ENCODE measurements around the gene METAP1.

Gene METAP1

DNA sequence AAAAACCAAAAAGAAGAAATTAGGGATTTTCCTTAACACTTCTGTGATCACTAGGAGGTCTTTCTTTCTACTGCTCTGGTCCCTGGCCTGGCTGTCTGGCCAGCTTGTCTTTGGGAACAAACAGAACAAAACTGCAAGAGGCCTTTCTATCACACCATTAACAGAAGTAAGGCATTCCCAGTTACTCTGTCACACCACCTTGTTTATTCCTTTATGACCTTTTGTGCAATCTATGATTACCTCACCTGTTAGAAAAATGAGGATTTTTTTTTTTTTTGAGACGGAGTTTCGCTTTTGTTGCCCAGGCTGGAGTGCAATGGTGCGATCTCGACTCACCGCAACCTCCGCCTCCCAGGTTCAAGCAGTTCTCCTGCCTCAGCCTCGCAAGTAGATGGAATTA, 3.0 kb downstream of the METAP1 start:
- DNase-seq = no peak

DNA sequence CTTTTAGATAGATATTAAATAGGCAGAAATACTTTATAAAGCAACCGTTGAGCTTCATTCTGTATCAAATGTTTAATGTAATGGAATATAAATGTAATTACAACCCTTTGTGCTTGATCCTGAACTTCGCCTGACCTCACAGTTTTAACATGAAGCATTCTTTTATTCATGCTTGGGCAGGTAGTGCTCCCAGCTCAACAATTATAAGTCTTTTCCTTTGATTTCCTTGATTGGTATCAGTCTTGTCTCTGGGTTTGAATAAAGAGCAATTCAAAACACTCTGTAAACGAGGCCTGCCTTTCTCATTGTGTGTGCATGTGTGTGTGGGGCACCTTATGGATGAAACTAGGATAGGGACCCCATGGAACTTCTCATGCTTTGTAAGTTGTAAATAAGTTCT, 6.8 kb downstream of the METAP1 start:
- no peak for DNase-seq

DNA sequence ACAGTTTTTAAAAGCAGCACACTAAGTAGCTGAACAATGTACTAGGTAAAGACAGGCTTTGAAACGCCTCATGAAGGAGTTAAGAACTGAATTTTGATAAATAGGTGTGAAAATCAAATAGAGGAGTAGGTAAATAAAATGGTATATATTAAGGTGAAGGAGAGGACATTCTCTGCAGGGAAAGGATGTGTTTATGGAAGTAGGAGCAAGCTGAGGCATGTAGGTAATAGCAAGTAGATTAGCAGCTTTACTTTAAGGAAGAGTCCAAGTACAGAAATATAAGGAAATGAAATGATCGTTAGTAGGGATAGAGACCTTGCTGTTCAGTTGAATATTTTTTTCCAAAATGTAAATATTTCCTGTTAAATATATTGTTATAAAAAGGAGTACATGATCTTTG, 12.5 kb downstream of the METAP1 start:
- DNase-seq = no peak

DNA sequence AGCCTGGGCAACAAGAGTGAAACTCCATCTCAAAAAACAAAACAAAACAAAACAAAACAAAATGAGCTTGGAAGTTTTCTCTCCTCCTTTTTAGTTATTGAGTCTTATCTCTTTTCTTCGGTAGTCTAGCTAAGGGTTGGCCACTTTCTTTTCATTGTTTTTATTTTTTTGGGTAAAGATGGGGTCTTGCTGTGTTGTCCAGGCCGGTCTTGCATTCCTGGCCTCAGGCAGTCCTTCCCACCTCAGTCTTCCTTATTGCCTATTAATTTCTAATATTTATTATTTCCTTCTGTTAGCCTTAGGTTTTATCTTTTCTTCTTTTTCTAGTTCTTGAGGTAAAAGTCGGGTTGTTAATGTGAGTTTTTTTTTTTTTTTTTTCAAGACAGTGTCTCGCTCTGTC, 16.4 kb downstream of the METAP1 start:
- DNase-seq = no peak

DNA sequence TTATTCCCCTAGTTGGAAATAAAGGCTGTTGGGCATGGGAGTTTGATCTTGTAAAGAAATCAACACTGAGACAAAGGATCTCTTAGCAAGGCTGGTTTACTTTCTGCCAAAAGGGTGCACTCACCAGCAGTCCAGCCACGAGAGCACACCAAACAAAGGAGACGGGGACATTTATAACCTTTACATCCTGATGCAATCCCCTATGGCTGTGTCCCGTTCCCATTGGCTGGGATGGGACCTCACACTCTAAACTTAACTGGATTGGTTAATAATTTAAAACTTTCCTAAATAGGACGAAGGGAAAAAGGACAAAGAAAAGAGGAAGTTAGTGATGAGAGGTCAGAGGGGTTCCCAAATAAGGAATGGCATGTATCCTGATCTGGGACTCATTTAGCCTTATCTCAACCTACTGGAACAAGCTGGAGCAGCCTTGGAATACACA, 17.9 kb downstream of the METAP1 start:
- DNase-seq = no peak

DNA sequence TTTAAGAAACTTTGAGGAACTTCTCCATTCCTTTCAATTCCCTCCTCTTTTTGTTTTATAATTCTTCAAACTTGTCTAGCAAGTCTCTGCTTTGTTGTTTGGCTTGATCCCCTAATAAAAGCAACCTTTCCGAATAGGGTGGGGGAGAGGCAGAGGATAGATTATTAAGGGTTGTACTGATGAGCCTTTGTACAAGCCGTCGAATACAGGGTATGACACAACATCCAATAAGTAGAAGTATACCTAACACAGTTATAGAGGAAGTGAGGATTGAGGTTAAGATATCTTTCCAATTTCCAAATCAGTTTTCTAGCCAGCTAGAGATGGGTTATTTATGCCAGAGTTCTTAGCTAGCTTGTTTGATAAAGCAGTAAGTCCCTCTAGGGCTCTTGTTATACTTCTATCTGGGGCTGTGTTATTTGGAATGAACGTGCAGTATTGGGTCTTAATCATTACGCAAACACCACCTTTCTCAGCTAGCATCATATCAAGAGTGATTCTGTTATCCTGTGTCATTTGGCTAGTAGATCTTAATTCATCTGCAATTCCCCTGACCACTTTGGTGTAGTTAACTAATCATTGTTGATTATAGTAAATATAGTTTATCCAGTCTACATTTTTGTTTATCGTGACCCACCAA, 18.5 kb downstream of the METAP1 start:
- DNase-seq = no peak

DNA sequence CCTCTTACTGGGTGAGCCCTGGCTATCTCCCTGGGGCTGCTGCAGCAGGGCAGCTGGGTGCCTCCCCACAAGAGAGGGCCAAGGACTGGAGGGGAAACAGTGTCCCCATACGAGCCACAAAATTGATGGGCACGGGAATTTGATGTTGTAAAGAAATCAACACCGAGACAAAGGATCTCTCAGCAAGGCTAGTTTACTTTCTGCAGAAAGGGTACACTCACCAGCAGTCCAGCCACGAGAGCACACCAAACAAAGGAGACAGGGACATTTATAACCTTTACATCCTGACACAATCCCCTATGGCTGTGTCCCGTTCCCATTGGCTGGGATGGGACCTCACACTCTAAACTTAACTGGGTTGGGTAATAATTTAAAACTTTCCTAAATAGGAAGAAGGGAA, 25.9 kb downstream of the METAP1 start:
- no peak for DNase-seq

DNA sequence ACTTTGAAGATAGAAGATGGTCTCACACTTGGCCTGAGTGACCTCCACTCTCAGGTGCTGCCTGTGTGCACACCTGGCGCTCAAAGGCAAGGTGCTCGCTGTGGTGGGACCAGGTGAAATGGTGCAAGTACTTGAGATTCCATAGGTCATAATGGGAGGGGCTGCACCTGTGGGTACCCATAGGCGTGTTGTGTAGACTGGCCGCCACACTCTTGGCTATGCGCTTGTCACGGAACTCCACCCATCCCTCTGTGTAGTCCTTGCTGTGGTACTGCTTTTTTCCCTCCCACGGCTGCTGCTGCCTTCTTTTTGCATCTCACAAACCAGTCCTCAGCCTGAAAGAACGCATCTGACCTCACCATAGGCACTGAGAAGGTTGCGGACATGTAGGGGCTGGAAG, 27.0 kb downstream of the METAP1 start:
- DNase-seq = no peak

DNA sequence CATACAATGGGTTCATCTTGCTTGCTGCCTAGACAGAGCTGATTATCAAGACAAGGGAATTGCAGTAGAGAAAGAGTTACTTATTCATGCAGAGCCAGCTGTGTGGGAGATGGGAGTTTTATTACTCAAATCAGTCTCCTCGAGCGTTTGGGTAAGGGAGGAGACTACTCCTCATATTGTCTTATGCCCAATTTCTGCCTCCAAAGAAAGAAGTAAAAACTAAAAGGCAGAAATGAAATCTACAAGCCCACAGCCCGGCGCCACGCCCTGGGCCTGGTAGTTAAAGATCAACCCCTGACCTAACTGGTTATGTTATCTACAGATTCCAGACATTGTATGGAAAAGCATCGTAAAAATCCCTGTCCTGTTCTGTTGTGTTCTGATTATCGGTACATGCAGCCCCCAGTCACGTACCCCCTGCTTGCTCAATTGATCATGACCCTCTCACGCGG, 28.3 kb downstream of the METAP1 start:
- DNase-seq = peak; percentile 87

DNA sequence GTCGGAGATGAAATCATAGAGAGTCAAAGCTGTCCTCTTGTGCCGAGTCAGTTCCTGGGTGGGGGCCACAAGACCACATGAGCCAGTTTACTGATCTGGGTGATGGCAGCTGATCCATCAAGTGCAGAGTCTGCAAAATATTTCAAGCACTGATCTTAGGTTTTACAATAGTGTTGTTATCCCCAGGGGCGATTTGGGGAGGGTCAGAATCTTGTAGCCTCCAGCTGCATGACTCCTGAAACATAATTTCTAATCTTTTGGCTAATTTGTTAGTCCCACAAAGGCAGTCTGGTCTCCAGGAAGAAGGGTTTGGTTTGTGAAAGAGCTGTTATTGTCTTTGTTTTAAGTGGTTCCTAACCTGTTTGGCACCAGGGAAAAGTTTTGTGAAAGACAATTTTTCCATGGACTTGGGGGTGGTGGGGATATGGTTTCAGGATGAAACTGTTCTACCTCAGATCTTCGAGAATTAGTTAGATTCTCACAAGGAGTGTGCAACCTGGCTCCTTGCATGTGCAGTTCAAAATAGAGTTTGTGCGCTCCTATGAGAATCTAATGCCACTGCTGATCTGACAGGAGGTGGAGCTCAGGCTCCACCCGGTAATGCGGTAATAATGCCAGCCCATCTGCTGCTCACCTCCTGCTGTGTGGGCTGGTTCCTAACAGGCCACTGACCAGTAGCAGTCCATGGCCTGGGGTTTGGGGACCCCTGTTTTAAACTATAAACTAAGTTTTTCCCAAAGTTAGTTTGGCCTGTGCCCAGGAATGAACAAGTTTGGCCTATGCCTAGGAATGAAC, 29.2 kb downstream of the METAP1 start:
- peak; percentile 62 for DNase-seq

DNA sequence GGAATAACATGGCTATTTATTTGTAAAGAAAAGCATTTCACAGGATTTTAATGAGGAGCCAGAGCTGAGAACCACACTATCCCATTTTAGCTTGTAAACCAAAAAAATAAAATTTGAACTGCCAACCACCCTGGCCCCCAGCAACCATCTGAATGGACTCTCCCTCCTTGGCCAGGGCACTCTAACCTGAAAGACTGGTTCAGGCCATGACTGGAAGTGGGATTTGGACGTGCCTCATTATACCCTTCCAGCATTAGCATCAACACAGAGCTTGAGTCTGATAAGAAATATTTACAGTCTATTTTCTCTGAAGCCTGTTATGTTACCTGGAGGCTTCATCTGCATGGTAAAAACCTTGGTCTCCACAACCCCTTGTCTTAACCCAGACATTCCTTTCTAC, 30.0 kb downstream of the METAP1 start:
- DNase-seq = no peak

DNA sequence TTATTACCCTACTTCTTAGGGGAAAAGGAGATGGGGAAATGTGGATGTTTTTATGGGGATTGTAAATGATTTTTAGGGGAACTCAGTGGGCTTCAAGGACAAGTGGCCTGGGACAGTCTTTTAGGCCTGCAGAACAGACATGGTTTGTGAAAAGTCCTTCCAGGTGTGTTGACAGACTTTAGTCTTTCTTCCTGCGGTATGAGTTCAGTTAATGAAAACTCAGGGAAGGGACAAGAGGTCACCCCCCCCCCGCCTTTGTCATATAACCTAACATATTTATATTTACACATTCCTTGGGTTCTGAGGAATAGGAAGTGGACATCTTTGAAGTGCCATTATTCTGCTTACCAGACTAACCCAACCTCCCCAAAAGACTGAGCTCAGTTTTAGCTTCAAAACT, 31.8 kb downstream of the METAP1 start:
- no peak for DNase-seq

DNA sequence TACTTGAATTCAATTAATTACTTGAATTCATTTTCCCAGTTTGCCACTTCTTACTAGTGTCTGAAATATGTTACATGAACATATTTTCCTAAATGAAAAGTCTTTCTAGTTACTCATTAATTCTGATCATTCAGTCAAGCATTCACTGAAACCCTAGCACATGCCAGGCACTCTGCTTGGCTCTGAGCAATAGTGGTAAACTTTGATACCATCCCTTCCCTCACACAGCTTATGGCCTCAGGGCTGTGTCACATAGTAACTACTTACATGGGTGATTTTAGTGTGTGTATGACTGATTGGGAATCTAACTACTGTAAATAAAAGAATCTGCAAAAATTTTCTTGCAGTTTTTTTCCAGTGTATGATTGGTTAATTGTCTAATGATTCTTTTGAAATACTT, 32.7 kb downstream of the METAP1 start:
- peak; percentile 43 for DNase-seq

DNA sequence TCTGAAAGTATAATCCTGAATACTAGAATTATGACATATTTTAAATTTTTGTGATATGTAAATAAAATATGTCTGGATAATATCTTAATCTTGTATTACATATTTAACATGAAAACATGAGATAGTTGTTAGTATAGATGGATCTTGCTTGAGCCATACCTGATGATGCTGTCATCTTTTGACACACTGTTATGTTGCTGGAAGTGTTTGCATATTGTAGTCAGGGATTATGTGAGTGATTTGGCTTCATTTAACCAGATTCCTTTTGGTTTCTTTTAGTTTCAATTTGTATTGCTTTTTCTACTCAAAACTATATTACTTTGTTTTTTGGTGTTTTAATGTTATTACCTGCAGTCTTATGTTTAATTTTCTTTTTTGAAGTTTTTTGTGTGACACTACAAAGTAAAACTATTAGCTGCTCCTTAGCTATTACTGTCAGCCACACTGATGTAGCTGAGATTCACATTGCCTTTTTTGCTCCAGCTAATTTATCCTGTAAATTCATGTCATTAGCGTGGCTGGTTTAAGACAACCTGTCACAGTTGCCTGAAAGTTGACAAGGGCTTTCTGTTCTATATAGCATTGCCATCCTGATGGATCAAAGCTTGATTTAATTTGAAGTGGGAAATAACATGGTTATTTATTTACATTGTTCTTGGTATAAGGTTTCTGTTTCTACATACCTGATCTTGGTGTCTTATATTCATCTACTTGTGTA, 33.7 kb downstream of the METAP1 start:
- no peak for DNase-seq

DNA sequence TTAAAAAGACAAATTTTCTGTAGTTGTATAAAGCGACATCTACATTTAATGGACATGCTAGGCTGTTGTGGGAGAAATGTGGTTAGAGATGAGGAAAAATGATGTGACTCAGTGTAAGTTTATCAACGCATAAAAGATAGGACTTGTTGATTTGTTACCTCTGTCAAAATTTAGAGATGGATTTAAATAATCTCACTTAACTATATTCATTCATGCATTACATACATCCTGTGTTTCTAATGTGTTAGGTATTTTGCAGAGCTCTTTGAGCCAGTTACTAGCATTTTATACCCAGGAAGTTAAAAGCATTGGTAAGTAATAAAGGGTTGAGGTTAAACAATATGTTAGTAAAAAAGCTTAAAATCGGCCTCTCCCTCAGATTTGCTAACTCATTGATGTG, 34.3 kb downstream of the METAP1 start:
- DNase-seq = peak; percentile 11

DNA sequence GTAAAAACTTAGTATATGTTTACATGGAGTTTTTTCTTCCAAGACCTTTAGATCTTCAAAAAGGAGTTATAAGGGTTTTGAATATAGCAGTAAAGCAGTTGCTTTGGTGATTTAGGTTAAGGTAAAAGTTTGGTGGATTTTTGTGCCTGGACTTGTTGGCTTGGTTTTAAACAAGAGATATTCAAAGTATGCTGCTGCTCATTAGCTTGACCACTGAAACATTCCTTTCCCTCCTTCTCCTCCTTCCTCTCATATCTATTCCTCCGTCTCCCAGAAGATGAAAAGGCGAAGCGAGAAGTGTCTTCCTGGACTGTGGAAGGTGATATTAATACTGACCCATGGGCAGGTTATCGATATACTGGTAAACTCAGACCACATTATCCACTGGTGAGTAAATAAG, 38.4 kb downstream of the METAP1 start:
- no peak for DNase-seq

DNA sequence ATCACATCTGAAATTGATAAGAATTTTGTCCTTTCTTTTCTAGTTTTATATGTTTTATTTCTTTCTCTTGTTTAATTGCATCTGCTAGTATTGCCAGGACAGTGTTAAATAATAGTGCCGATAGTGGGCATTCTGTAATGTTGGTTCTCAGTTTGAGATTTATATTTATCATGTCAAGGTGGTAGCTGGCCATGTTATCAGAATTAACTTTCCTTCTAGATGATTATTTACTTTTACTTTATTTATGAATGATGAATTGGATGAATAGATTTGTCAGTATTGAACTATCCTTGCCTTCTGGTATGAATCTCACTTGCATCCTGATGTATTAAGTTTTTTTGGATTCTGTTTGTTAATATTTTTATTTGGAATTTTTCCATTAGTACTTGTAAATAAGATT, 42.7 kb downstream of the METAP1 start:
- no peak for DNase-seq

DNA sequence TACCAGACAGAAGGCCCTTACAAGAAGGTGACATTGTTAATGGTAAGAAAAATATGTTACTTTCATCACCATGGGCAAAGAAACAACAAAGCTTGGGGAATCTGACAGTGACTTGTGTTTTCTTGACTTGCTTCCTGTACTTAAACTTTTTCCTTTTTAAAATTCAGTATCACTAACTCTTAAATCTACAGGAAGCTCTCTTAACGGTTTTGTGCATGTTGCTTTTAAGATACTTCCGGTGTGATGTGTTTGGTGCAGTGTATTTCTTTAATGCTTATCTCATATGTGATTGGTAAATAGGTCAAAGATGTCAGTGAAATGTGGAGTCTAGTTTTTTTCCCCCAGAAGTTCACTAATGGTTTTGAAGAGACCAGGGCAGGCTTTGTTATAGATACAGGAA, 47.8 kb downstream of the METAP1 start:
- no peak for DNase-seq

DNA sequence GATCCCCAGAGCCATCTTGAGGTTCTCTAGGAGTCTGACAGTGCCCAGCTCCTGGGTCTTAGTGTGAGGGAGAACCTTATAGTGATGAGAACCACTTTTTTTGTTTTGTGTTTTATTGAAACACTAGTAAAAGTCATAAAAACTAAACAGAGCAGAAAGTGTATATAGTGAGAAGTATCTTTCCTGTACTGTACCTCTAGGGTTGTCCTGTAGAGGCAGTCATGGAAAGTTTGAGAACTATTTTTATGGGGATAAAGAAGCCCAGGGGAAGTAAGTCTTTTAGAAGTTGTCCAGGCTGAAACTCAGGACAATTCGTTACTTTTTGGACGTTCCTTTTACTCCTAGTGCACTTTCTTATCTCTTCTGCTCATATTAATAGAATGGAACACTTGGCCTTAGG, 52.2 kb downstream of the METAP1 start:
- no peak for DNase-seq

DNA sequence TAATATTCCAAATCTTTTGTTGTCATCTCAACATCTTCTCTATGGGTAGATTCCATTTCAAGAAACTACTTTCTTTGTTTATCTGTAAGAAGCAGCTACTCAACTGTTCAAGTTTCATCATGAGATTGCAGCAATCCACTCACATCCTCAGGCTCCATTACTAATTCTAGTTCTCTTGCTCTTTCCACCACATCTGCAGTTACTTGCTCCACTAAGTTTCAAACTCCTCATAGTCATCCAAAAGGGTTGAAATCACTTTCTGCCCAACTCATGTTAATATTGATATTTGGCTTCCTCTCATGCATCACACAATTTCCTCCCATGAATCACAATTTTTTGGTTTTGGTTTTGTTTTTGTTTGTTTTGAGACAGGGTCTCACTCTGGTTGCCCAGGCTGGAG, 57.4 kb downstream of the METAP1 start:
- no peak for DNase-seq

DNA sequence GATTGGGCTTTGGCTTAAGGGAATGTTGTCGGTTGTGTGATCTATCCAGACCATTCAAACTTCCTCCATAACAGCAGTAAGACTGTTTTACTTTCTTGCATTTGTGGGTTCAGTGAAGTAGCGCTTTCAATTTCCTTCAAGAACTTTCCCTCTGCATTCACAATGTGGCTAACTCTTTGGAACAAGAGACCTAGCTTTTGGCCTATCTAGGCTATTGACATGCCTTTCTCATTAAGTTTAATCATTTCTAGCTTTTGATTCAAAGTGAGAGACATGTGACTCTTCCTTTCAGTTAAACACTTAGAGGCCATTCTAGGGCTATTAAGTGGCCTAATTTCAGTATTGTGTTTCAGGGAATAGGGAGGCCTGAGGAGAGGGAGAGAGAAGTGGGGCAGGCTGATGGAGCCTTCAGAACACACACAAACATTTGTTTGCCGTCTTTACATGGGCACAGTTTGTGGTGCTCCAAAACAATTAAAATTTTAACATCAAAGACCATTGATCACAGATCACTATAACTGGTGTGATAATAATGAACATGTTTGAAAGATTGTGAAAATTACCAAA, 59.0 kb downstream of the METAP1 start:
- no peak for DNase-seq

DNA sequence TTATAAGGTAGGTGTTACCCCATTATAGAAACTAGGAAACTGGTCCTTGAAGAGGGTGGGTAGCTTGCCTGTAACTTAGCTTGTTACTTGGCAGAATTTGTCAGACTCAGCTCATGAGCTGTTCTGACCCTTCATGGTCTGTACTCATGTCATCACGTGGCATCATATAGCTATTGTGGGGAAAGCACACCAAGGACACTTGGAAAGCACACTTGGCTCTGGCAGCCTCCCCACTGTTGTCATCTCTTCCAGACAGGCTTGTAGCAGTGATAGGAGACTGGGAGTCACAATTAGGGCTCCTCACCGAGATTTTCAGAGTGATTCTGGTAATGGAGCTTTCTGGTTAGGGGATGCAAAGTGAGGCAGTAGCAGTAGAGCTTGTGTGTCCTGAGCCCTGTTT, 62.7 kb downstream of the METAP1 start:
- DNase-seq = no peak

DNA sequence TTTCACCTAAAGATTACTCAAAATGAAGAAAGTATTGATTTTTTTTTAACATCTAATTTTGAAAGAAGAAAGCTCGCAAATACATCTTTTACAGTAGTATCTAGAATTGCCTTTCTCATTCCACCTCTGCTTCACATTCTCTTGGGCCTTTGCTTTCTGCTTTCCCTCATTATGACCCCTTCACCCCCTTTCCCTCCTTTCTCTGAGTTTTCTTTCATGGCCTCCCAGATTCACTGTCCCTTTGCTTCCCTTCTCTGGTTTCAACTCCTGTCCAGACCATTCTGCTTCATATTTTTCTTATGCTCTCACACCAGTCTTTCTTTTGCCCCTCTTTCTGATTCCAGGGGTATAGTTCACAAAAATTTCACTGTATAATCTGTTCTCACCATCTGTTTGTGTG, 64.0 kb downstream of the METAP1 start:
- DNase-seq = no peak
